ENCODE data around the gene EIF4A3.

Gene EIF4A3

GRCh38 chr17:80132906-80133625 is 13.9 kb downstream of the EIF4A3 start:
- no peak for DNase-seq

- no peak for DNase-seq
These were observed 15.9 kb downstream of the EIF4A3 start for GRCh38 chr17:80130992-80131391.

- no peak for DNase-seq
These were observed 17.8 kb downstream of the EIF4A3 start for GRCh38 chr17:80129006-80129565.

GRCh38 chr17:80126449-80126715 is 20.5 kb downstream of the EIF4A3 start:
- no peak for DNase-seq

- DNase-seq = no peak
These were observed 21.1 kb downstream of the EIF4A3 start for GRCh38 chr17:80125656-80126448.

GRCh38 chr17:80124351-80124981 is 22.5 kb downstream of the EIF4A3 start:
- no peak for DNase-seq

GRCh38 chr17:80123791-80124190 is 23.1 kb downstream of the EIF4A3 start:
- DNase-seq = no peak

GRCh38 chr17:80122926-80123505 is 23.9 kb downstream of the EIF4A3 start:
- no peak for DNase-seq

GRCh38 chr17:80122026-80122575 is 24.8 kb downstream of the EIF4A3 start:
- DNase-seq = no peak

GRCh38 chr17:80119839-80120238 is 27.1 kb downstream of the EIF4A3 start:
- DNase-seq = no peak

- DNase-seq = no peak
These were observed 27.6 kb downstream of the EIF4A3 start for GRCh38 chr17:80119271-80119791.

- no peak for DNase-seq
These were observed 28.2 kb downstream of the EIF4A3 start for GRCh38 chr17:80118601-80119270.

- no peak for DNase-seq
These were observed 29.2 kb downstream of the EIF4A3 start for GRCh38 chr17:80117491-80118401.

GRCh38 chr17:80116921-80117380 is 30.0 kb downstream of the EIF4A3 start:
- DNase-seq = no peak

- DNase-seq = no peak
These were observed 30.5 kb downstream of the EIF4A3 start for GRCh38 chr17:80116276-80116920.

- no peak for DNase-seq
These were observed 31.8 kb downstream of the EIF4A3 start for GRCh38 chr17:80115159-80115558.

GRCh38 chr17:80114758-80115157 is 32.2 kb downstream of the EIF4A3 start:
- DNase-seq = no peak

GRCh38 chr17:80113033-80113484 is 33.9 kb downstream of the EIF4A3 start:
- no peak for DNase-seq

- DNase-seq = no peak
These were observed 34.4 kb downstream of the EIF4A3 start for GRCh38 chr17:80112471-80113032.

All from NCI-H187 treated with DMSO at 0.1 percent for 48 hours (cell line).